Stimulated activated CD8-positive, alpha-beta memory T cell treated with anti-CD3 and anti-CD28 coated beads, Interleukin-12 subunit alpha, Interleukin-12 subunit beta, amount 100 ng/mL, for 1 hour (primary cell): ENCODE results near the gene RNU6-9.
"Not testable (repeated sequence)": the region's sequence is repeated elsewhere in the genome, so short reads cannot be mapped to it uniquely, and the experiment has no call there.

Source experiments
- DNase-seq: peaks from one replicate; pipeline ENCODE4 v3.0.0-alpha.2; 2020; ENCODE audit warnings: low read depth

RNU6-9 gene

DNA sequence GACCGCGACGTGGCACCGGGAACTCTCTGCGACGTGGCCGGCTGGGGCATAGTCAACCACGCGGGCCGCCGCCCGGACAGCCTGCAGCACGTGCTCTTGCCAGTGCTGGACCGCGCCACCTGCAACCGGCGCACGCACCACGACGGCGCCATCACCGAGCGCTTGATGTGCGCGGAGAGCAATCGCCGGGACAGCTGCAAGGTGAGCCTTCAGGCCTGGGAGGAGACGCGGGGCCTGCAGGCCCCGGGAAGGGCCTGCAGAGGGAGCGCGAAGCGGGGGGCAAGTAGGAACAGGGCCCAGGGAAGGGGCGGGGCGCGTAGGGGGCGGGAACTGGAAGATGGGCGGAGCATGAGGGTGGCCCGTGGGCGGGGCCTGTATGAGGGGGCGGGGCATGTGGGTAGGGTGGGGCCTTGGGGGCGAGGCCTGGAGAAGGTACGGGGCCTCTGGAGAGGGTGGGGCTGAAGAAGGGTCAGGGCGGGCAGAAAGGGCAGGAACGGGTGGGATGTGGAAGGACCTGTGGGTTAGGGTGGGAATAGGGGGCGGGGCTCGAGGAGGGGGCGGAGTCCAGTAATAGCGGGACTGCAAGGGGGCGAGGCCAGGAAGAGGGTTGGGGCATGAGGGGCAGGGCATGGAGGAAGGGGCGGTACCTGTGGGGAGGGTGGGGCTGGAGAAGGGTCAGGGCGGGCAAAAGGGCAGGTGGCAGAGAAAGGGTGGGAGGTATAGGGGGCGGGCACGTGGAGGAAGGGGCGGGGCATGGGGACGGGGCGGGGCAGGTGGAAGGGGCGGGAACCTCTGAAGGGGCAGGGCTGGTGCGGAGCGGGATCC lies 31.3 kb upstream of the RNU6-9 start:
- peak; percentile 46 for DNase-seq

DNA sequence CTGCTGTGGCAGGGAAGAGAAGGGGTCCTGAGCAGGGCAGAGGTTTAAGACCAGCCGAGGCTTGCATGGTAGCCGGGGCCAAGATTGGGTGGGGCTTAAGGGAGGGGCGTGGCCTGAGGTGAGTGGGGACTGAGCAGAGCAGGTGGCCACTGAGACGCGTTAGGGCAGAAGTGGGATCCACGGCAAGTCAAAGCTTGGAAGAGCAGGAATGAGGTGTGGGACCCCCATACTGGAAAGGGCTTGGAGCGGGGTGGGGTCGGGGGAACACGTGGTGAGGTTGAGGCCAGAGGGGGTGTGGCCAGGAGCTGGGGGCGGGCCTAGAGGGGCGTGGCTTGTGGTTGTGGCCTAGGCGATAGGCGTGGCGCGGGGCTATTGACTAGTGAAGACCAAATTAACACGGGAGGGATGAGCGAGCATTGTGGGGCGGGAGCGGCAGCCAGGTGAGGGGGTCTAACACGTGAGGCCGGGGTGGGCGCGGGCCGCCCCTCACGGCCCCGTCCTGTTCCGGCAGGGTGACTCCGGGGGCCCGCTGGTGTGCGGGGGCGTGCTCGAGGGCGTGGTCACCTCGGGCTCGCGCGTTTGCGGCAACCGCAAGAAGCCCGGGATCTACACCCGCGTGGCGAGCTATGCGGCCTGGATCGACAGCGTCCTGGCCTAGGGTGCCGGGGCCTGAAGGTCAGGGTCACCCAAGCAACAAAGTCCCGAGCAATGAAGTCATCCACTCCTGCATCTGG lies 30.5 kb upstream of the RNU6-9 start:
- peak; percentile 65 for DNase-seq

DNA sequence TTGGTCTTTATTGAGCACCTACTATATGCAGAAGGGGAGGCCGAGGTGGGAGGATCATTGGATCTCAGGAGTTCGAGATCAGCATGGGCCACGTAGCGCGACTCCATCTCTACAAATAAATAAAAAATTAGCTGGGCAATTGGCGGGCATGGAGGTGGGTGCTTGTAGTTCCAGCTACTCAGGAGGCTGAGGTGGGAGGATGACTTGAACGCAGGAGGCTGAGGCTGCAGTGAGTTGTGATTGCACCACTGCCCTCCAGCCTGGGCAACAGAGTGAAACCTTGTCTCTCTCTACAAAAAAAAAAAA lies 30.0 kb upstream of the RNU6-9 start:
- no peak for DNase-seq

DNA sequence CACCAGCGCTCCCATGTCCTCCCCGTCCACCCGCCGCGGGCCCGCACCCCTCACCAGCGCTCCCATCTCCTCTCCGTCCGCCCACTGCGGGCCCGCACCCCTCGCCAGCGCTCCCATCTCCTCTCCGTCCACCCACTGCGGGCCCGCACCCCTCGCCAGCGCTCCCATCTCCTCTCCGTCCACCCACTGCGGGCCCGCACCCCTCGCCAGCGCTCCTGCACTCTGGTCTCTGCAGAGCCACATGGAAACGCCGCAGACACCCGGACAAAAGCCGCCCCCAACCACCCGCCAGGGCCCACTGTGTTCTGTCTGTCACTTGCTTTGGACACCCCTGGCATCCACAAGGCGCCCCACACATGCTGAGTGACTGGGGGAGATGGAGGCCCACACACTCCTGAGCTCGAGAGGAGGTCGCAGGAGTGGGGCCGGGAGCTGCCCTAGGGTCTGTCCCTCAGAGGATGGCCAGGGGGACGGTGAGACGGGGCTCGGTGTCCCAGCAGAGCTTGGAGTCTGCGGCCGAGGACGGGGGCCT lies 26.4 kb upstream of the RNU6-9 start:
- no peak for DNase-seq

DNA sequence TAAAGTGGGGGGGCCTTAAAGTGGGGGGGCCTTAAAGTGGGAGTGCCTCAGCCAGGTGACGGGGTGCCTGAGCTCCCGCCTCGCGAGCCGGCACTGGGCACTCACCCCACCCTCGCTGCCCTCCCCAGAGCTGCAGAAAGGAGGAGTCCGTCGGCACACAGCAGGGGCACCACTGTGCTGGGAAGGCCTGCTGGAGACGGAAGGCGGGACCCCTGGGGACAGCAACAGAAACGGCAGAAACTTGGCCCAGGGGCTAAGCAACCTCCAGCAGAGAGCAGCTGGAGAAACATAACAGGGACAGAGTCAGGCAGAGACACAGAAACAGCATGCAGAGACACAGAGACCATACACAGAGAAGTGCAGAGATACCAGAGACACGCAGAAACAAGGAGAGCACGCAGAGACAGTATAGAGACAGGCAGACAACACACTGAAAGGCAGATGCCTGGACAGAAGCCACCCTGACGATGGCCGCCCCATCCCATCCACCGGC lies 25.9 kb upstream of the RNU6-9 start:
- no peak for DNase-seq

GRCh38 chr19:867855-868457 lies 25.3 kb upstream of the RNU6-9 start:
- no peak for DNase-seq

DNA sequence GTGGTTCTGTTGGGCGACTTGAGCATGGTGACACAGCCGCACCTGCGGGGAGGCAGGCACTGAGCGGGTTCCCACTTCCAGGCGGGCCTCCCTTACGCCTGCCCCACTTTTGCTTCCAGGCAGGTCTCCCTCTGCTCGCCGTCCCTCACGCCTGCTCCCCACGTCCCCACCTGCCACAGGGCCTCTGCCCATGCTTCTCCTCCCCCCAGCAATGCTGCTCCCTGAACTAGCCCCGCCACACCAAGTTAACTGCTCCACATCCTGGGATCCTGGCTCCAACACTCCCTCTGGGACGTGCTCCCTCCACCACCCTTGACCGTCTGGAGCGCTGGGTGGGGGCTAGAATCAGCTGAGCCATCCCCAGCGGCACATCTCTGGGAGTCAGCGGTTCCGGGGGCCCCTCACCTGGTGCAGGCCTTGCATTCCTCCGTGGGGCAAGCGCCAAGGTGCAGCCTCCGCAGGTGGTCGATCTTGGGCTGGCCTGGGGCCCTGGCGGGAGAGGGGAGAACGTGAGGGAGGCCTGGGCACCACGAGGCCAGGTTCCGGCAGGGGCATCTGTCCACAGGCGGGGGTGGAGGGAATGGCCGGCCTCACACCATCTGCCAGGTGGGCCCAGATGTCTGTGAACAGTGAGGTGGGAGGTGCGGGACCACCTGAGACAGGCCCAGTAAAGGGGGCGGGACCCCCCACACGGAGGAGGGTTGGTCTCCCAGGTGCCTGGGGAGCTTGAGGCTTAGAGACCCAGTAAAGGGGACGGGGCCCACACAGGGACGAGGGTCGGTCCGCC lies 24.6 kb upstream of the RNU6-9 start:
- no peak for DNase-seq

DNA sequence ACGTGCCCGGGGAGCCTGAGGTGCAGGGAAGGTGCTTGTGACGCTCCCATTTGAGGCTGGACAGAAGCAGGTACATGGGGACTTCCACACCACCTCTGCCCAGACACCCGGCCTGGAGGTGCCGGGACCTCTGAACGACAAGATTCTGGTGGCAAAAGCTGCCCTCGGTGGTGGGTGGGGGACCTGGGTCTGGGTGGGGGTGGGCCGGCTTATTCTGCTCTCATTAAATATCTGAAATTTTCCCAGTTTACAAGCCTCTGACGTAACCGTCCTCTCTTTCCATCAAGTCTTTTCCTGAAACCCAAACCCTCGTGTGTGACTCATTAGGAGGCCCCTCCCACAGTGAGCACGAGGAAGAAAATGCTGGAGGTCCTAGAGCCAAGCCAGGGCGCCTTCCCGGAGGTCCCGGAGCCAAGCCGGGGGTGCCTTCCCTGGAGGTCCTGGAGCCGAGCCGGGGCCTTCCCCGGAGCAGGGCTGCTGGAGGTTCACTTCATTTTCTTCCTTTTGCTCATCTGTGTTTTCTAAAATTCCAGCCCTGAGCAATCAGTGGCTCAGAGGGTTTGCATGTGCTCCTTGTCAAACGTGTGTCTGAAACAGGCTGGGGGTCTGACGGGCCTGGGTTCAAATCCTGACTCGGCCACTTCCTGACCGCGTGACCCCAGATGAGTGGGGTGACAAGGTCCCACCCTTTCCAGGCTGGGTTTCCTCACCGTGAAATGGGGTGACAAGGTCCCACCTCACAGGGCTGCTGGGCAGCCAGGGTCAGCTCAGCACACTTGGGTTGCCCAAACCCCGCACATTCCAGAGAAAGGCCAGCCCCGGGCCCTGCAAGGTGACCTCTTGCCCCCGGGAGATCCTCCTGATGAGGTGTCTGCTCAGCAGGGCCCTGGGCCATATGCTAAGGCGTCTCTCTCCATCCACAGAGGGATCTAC lies 23.8 kb upstream of the RNU6-9 start:
- DNase-seq = no peak

- no peak for DNase-seq
Measured at GRCh38 chr19:870314-870713, 23.0 kb upstream of the RNU6-9 start.

GRCh38 chr19:870963-871401 lies 22.3 kb upstream of the RNU6-9 start:
- no peak for DNase-seq

DNA sequence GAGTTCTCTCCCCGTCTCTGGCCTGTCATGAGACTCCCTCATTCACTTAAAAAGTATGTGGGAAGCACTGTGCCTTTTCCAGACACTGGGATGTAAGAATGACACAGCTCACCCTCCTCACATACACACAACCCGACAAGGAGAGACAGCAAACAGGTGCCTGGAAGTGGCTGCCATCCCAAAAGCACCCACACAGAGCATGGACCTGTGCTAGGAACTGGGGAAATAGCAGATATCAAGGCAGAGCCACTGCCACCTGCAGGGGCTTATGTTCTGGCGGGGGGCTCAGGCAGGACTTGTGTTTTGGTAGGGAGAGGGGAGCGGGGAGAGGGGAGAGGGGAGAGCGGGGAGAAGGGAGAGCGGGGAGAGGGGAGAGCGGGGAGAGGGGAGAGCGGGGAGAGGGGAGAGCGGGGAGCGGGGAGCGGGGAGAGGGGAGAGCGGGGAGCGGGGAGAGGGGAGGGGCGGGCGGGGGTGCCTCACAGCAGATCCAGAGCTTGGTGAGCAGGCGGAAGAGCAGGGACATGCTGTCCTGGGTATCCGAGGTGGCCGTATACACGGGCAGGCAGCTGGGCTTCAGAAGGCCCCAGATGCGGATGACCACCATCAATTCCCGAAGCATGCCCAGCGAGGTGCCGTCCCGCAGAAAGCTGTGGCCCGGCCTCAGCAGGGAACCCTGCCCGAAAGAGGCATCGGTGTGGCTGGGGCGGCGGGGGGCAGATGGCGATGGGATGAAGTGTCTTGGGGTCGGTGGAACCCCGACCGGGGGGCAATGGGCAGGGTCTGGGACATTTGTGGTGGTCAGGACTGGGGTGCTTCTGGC lies 21.6 kb upstream of the RNU6-9 start:
- no peak for DNase-seq

GRCh38 chr19:872266-872951 lies 20.9 kb upstream of the RNU6-9 start:
- DNase-seq = peak; percentile 69

DNA sequence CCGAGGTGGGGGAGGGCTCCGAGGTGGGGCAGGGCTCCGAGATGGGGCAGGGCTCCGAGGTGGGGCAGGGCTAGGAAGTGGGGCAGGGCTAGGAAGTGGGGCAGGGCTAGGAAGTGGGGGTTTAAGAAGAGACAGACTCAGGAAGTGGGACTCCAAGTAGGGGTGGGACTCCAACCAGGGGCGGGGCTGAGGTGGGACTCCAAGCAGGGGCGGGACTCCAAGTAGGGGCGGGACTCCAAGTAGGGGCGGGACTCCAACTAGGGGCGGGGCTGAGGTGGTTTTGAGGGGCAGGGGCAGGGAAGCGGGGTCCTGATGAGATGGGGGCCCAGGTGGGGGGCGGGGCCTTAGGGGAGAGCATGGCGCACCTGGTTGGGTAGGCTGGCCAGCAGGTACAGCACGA lies 20.2 kb upstream of the RNU6-9 start:
- DNase-seq = peak; percentile 56

- DNase-seq = no peak
Measured at GRCh38 chr19:873561-874041, 19.7 kb upstream of the RNU6-9 start.

DNA sequence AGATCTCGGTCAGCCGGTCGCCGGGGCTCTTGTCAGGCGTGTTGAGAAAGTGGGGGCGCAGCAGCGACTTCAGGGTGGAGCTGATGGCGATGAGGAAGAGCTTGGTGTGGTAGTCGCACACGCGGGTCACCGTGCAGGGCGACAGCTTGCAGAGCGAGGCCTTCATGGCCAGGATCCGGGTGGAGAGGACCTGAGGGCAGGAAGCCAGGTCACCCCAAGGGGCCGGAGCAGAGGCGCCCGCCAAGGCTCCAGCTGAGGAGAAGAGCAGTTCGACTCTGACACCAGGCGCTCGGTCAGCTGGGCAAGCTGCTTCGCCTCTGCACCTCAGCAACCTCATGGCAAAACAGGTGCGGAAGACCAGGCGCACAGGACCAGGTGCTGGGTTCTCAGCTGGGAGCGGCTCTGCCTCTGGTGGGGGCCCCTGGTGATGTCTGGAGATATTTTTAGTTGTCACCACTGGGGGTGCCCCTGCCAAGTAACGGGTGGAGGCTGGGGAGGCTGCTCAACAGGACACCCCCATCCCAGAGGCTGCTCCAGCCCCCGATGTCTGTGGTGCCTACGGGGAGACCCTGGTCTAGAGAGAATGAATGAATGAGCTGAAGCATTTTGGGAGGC lies 17.9 kb upstream of the RNU6-9 start:
- no peak for DNase-seq

DNA sequence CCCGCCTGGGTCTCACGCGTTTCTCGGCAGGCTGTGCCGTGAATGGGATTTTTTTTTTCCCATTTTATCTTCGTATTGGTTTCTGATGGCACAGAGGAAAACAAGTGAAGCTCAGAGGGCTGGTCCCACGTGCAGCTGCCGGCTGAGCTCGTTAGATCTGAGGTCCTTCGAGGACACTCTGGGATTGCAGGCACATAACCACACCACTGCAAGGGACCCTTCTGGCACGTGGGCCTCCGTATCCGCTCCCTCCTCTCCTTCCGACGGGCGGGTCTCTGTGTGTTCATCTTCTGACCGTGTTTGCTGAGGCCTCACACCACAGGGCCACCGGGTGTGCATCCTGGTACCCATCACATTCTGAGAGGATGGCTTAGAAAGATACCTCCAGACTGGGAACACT lies 17.2 kb upstream of the RNU6-9 start:
- no peak for DNase-seq

DNA sequence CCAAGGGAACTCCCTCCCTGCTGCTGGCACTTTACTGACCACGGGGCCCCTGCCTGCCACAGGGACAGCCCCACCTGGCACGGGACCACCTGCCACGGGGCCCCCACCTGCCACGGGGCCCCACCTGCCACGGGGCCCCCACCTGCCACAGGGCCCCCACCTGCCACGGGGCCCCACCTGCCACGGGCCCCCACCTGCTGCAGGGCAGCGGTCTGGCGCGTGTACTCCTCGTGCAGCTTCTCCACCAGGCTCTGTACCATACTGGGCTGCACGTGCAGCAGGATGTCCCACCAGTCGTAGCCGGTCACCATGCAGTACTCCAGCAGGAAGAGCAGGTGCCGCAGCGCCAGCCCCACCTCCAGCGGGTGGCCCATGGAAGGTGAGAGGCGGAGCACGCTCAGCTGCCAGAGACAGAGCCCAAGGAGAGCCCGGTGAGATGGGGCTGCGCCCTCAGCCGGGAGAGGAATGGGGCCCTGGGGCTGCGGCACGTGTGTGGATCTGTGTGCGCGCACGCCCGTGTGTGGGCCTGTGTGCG lies 16.4 kb upstream of the RNU6-9 start:
- no peak for DNase-seq

DNA sequence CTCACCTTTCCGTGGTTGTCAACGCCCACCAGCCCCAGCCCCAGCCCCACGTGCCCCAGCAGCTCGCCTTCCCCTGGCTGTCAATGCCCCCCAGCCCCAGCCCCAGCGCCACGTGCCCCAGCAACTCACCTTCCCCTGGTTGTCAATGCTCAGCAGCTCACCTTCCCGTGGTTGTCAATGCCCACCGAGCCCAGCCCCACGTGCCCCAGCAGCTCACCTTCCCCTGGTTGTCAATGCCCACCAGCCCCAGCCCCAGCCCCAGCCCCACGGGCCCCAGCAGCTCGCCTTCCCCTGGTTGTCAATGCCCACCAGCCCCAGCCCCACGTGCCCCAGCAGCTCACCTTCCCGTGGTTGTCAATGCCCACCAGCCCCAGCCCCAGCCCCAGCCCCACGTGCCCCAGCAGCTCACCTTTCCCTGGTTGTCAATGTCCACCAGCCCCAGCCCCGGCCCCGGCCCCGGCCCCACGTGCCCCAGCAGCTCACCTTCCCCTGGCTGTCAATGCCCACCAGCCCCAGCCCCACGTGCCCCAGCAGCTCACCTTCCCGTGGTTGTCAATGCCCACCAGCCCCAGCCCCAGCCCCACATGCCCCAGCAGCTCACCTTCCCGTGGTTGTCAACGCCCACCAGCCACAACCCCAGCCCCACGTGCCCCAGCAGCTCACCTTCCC lies 15.2 kb upstream of the RNU6-9 start:
- DNase-seq = not testable (repeated sequence)
